ENCODE results near the gene CFAP107. TPM values are rescaled to one million over a fixed set of nuclear protein-coding genes. Genes with fewer than 3 reads are reported as not detected.

CFAP107 gene
- total and polyA plus RNA-seq, 11 donors: not detected

GRCh38 chr1:12706061-12706460, 39.9 kb upstream of the CFAP107 start:
- WGBS, 4 donors: 77 to 89% (median 84%) methylated on average over 3 of the region's 3 CpGs
- no peak overlapping the region for H3K27ac ChIP-seq
- DNase-seq (no peak), ATAC-seq (no peak)
- no peak overlapping the region for H3K4me3 ChIP-seq
- H3K9me3 ChIP-seq: peaks cover 0 to 21% (median 11%) of the 10 kb centered on the region in 12 donors
- H3K36me3 ChIP-seq: no peaks in the 10 kb centered on the region
- intact Hi-C loops (cut with DNase I): no loop called here
- H3K27me3 ChIP-seq: no peaks in the 10 kb centered on the region
- peaks cover 0 to 3% (median 0%) of the 10 kb centered on the region in 12 donors for H3K4me1 ChIP-seq
- TF ChIP-seq POLR2A (IDR thresholded peaks at IDR 0.05) (no peak), CTCF (IDR thresholded peaks at IDR 0.05) (no peak)

- no peak overlapping the region for H3K4me3 ChIP-seq
- ATAC-seq (no peak), DNase-seq (no peak)
- TF ChIP-seq POLR2A (IDR thresholded peaks at IDR 0.05) (no peak), CTCF (IDR thresholded peaks at IDR 0.05) (no peak)
- H3K27me3 ChIP-seq: no peaks in the 10 kb centered on the region
- no peaks in the 10 kb centered on the region for H3K36me3 ChIP-seq
- 73 to 77% (median 76%) methylated on average over 4 of the region's 4 CpGs for WGBS, 4 donors
- peaks cover 0 to 15% (median 6%) of the 10 kb centered on the region in 12 donors for H3K9me3 ChIP-seq
- intact Hi-C loops (cut with DNase I): no loop called here
- H3K27ac ChIP-seq: no peak overlapping the region
- H3K4me1 ChIP-seq: peaks cover 0 to 3% (median 0%) of the 10 kb centered on the region in 12 donors
These were observed 37.5 kb upstream of the CFAP107 start for GRCh38 chr1:12708396-12709090.

GRCh38 chr1:12709091-12709491, 36.9 kb upstream of the CFAP107 start:
- Histone ChIP-seq H3K36me3 (no peaks in the 10 kb centered on the region), H3K9me3 (peaks cover 0 to 9% (median under 1%) of the 10 kb centered on the region in 12 donors), H3K27ac (no peak overlapping the region), H3K27me3 (no peaks in the 10 kb centered on the region), H3K4me3 (no peak overlapping the region), H3K4me1 (peaks cover 0 to 3% (median 0%) of the 10 kb centered on the region in 12 donors)
- DNase-seq (no peak), ATAC-seq (no peak)
- 23 to 51% (median 41%) methylated on average over 1 of the region's 1 CpG for WGBS, 4 donors
- TF ChIP-seq POLR2A (IDR thresholded peaks at IDR 0.05) (no peak), CTCF (IDR thresholded peaks at IDR 0.05) (no peak)
- intact Hi-C loops (cut with DNase I): no loop called here

DNA sequence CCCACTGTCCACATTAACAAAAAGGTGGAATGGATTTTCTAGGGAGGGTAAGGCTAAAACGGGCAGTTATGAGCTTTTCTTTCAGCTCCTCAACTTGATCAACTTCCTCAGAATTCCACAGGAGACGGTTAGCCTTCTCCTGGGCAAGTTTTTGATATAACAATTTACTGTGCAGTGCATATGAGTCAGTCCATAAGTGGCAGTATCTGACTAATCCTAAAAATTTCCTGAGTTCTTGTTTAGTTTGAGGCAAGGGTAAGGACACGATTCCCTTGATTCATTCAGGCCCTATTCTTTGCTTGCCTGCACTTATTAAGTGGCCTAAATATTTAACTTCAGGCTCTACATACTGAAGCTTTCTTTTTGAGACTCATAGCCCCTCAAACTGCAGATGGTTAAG, 36.3 kb upstream of the CFAP107 start:
- 70 to 87% (median 77%) methylated on average over 3 of the region's 3 CpGs for WGBS, 4 donors
- DNase-seq: no peak
- Histone ChIP-seq H3K36me3 (no peaks in the 10 kb centered on the region), H3K4me1 (peaks cover 0 to 3% (median 0%) of the 10 kb centered on the region in 12 donors), H3K9me3 (peaks cover 0 to 3% (median 0%) of the 10 kb centered on the region in 12 donors), H3K27me3 (no peaks in the 10 kb centered on the region), H3K4me3 (no peak overlapping the region), H3K27ac (no peak overlapping the region)
- ATAC-seq: no peak
- intact Hi-C loops (cut with DNase I): no loop called here
- no peak for TF ChIP-seq POLR2A (IDR thresholded peaks at IDR 0.05)
- TF ChIP-seq CTCF (IDR thresholded peaks at IDR 0.05): no peak
